Esophagus squamous epithelium (tissue), 4 donors: ENCODE data around the gene TOM1.

Experiments used
- CTCF ChIP-seq, 6 experiments: fragments of 450-650 bp in 4 of 6; fragments of 200-600 bp in 2 of 6; sonication (generic) in 2 of 6; IDR thresholded peaks; one replicate each; pipeline ENCODE4 v1.5.1; 2016 to 2019; ENCODE audit warnings: antibody characterized with exemption in 6 of 6, mild to moderate bottlenecking in 4 of 6, moderate library complexity in 4 of 6
- POLR2A ChIP-seq, 4 donors: fragments of 450-650 bp; IDR thresholded peaks; one replicate each; pipeline ENCODE4 v1.6.1; 2017; ENCODE audit warnings: antibody characterized with exemption in 4 of 4, mild to moderate bottlenecking in 4 of 4, moderate library complexity in 3 of 4

GRCh38 chr22:35397095-35397904, 97.6 kb downstream of the TOM1 start:
- TF ChIP-seq CTCF (IDR thresholded peaks at IDR 0.05) = no peak
- no peak for TF ChIP-seq POLR2A (IDR thresholded peaks at IDR 0.05)
